Measurements from ENCODE around the gene GNB1L. TPM values are rescaled to one million over a fixed set of nuclear protein-coding genes. Genes with fewer than 3 reads are reported as not detected.

GNB1L gene
- total and polyA plus RNA-seq, 9 of the 15 experiments (the other 6 are each of a cell fraction or from before 2014, with no cell fraction given) = 0.56 to 50.5 (median 10.2) TPM

- TF ChIP-seq CHD7 (IDR thresholded peaks at IDR 0.05; ENCODE audit: low read depth, low read length) = peak; percentile 84
- no peak for TF ChIP-seq ZNF143 (CRISPR knock-in tag; IDR thresholded peaks at IDR 0.05)
- TF ChIP-seq TEAD4 (IDR thresholded peaks at IDR 0.05; ENCODE audit: low read length) = peak; percentile 97
- no peak for TF ChIP-seq TEAD4 (CRISPR knock-in tag; IDR thresholded peaks at IDR 0.05; ENCODE audit: borderline replicate concordance)
- peak; percentile 94 for TF ChIP-seq STAT5A (IDR thresholded peaks at IDR 0.05; ENCODE audit: borderline replicate concordance, low read length)
- no peak for TF ChIP-seq ZNF511 (CRISPR knock-in tag; IDR thresholded peaks at IDR 0.05)
- TF ChIP-seq NCOR1 (IDR thresholded peaks at IDR 0.05) = peak; percentile 99
- no peak; the same call in 1 of the 2 replicates for TF ChIP-seq CBX1 (IDR thresholded peaks at IDR 0.05; ENCODE audit: low read depth)
- TF ChIP-seq ZNF431 (CRISPR knock-in tag; IDR thresholded peaks at IDR 0.05) = no peak
- peak; percentile 81; the same call in 1 of the 2 replicates for TF ChIP-seq HSF4 (CRISPR knock-in tag; IDR thresholded peaks at IDR 0.05; ENCODE audit: borderline replicate concordance)
- no peak for TF ChIP-seq GTF2E2 (tag; IDR thresholded peaks at IDR 0.05)
- TF ChIP-seq ZSCAN32 (CRISPR knock-in tag; IDR thresholded peaks at IDR 0.05) = peak; percentile 60; the same call in 1 of the 2 replicates
- peak; percentile 97 for TF ChIP-seq CBFA2T2 (conservative IDR thresholded peaks at IDR 0.05)
- TF ChIP-seq GATAD2B (IDR thresholded peaks at IDR 0.05; ENCODE audit: borderline replicate concordance) = no peak
- TF ChIP-seq RNF2 (IDR thresholded peaks at IDR 0.05) = peak; percentile 99
- 0 out of 2 replicates have a peak, but pooled peaks have one; percentile 37 for TF ChIP-seq MTF1 (CRISPR knock-in tag; IDR thresholded peaks at IDR 0.05; ENCODE audit: borderline replicate concordance)
These were observed 36.9 kb upstream of the GNB1L start (continued) for GRCh38 chr22:19891317-19892256.
